Muscle of leg (tissue), 16 donors: ENCODE results near the gene CCDC195. TPM values are rescaled to one million over a fixed set of nuclear protein-coding genes. Genes with fewer than 3 reads are reported as not detected.
A peak's percentile ranks its signal among the peaks of the same experiment; 100 is the strongest.

Experiments
- DNase-seq: peaks from one replicate; pipeline ENCODE4 v3.0.0; 2013
- H3K27ac ChIP-seq: one replicate; pipeline ENCODE4 v1.5.1; 2013; ENCODE audit warnings: mild to moderate bottlenecking, low read length, control low read depth
- H3K27me3 ChIP-seq: one replicate; pipeline ENCODE4 v1.6.1; 2013; ENCODE audit warnings: low read length; ENCODE audit not compliant: control insufficient read depth, insufficient read depth
- H3K36me3 ChIP-seq: one replicate; pipeline ENCODE4 v1.6.1; 2013; ENCODE audit warnings: low read length; ENCODE audit not compliant: control insufficient read depth, insufficient read depth
- H3K4me1 ChIP-seq: one replicate; pipeline ENCODE4 v1.6.1; 2013; ENCODE audit warnings: low read length; ENCODE audit not compliant: control insufficient read depth, insufficient read depth
- H3K4me3 ChIP-seq: one replicate; pipeline ENCODE4 v1.5.1; 2013; ENCODE audit warnings: low read length, control low read depth
- H3K9me3 ChIP-seq: replicated peaks from 2 replicates; pipeline ENCODE4 v1.6.1; 2013; ENCODE audit warnings: low read depth, low read length; ENCODE audit not compliant: control insufficient read depth
- WGBS: methylation state at CpG from one replicate; pipeline ENCODE4 v1.1.5; 2013; ENCODE audit warnings: missing lambda C conversion rate; ENCODE audit not compliant: insufficient coverage; 5-methylcytosine and 5-hydroxymethylcytosine counted together
- long read RNA-seq, 11 donors: transcript quantifications; one replicate each; lab custom pipeline, GENCODE V29; 2026
- polyA plus RNA-seq, 8 donors: library from polyadenylated mRNA; unstranded; fragments of 120-200 nt; gene quantifications; one replicate each; pipeline versions ENCODE4 v1.2.1 to v1.2.3, GENCODE V29; 2013; ENCODE audit warnings: inconsistent platforms in 1 of 8, low replicate concordance in 1 of 8; ENCODE audit not compliant: insufficient read length in 8 of 8, insufficient read depth in 1 of 8
- total RNA-seq: library from RNA; stranded (reverse); fragments of 120-200 nt; gene quantifications from one replicate; pipeline ENCODE4 v1.2.4, GENCODE V29; 2013

CCDC195 gene, protein sequence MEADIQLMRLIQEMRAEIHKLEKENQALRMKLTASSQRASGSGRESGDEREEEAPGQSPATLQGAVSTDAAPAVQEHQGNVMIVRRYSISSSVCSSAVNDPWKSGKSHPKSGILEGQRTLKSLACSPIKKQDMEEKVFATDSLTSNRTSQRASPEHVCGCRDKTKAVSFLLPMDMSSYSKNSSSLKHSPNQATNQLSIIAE
- total RNA-seq: 0.40 TPM
- polyA plus RNA-seq: under 1 TPM in 3 of 8 donors, not detected in 5; 0.20 to 0.54 (median 0.23) TPM
- long read RNA-seq, donor 1: 0 reads
- long read RNA-seq, donor 2: 0 reads
- long read RNA-seq, donor 3: 0 reads
- long read RNA-seq, donor 4: 0 reads
- long read RNA-seq, donor 5: 0 reads
- long read RNA-seq, donor 6: 0 reads
- long read RNA-seq, donor 7: 0 reads
- long read RNA-seq, donor 8: 0 reads
- long read RNA-seq, donor 9: 0 reads
- long read RNA-seq, donor 10: 0 reads
- long read RNA-seq, donor 11: 0 reads

DNA sequence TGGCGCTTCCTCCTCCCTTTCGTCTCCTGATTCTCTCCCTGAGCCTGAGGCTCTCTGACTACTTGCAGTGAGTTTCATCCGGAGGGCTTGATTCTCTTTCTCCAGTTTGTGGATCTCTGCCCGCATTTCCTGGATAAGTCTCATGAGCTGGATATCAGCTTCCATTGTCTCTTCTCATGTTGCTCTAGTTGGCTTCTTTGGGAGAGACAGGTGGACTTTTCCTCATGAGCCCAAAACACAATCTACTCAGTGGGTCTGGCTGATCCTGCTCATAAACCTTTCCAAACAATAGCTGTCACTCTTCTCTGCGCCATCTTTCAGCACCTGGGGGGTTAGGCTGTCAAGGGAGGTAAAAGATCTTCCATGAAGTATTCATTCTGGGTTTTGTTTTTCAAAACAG, at the start of gene CCDC195:
CCDC195 (minus strand) TSS at position 165 of the 400 bp plus-strand sequence; CDS start at position 165, 0 bp downstream.
- H3K9me3 ChIP-seq: no peaks in the 10 kb centered on the region
- H3K27me3 ChIP-seq: no peaks in the 10 kb centered on the region
- H3K4me1 ChIP-seq: peaks cover 2% of the 10 kb centered on the region
- H3K36me3 ChIP-seq: no peaks in the 10 kb centered on the region
- H3K4me3 ChIP-seq: no peak within 1 kb of the TSS
- H3K27ac ChIP-seq: no peak within 1 kb of the TSS
- WGBS: 76% methylated on average over 4 of the region's 5 CpGs
- peak; percentile 7 for DNase-seq

DNA sequence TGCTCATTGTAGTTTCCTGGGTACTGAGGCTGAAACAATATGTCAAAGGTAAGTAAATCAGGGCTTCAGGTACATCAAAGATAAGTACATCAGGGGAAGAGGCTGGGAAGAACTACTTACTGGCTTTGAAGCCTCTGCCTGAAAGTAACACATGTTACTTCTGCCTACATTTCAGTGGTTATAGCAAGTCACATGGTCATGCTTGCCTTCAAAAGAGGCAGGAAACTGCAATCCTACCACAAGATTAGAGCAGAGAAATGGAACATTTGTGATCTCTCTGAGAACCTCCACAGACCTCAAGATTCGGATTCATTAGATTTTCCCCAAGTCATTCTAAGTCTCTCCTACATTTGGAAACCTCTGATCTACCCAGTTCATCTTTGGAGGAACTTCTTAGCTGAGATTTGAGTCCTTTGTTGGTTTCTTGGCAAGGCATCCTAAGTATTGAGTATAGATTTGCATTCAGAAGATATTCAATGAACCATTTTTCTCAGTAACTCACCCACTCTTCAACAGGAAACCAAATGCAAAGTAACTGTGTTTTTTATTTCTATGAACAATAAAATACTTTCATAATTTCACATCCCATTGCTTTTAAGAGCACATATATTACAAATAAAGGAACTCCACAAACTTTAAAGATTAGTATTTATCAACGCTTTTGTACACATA, 48.5 kb upstream of the CCDC195 start:
- no peaks in the 10 kb centered on the region for H3K4me1 ChIP-seq
- H3K27me3 ChIP-seq: no peaks in the 10 kb centered on the region
- no peak overlapping the region for H3K4me3 ChIP-seq
- no CpG with 5 or more reads among the region's 2 CpGs for WGBS
- DNase-seq: no peak
- peaks cover 31% of the 10 kb centered on the region for H3K36me3 ChIP-seq
- H3K9me3 ChIP-seq: no peaks in the 10 kb centered on the region
- no peak overlapping the region for H3K27ac ChIP-seq

DNA sequence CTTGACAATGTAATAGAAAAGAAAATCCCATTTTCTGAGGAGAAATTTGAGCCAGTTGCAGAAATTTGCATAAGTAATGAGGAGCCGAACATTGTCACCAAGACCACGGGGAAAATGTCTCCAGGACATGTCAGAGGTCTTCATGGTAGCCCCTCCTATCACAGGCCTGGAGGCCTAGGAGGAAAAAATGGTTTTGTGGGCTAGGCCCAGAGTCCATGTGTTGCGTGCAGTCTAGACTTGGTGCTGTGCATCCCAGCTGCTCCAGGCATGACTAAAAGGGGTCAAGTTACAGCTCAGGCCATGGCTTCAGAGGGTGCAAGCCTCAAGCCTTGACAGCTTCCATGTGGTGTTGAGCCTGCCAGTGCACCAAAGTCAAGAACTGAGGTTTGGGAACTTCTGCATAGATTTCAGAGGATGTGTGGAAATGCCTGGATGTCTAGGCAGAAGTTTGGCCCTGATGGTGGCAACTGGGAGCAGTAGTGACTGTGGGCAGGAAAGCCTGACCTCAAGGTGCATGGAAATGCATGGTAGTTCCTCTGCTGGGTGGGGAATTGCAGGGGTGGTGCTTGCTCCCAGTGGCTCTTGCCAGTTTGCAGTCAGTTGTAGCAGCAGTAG, 41.9 kb upstream of the CCDC195 start:
- Histone ChIP-seq H3K27ac (no peak overlapping the region), H3K36me3 (peaks cover 10% of the 10 kb centered on the region), H3K4me3 (no peak overlapping the region), H3K9me3 (peaks cover 9% of the 10 kb centered on the region), H3K27me3 (no peaks in the 10 kb centered on the region), H3K4me1 (no peaks in the 10 kb centered on the region)
- WGBS: 100% methylated on average over 1 of the region's 3 CpGs
- no peak for DNase-seq

DNA sequence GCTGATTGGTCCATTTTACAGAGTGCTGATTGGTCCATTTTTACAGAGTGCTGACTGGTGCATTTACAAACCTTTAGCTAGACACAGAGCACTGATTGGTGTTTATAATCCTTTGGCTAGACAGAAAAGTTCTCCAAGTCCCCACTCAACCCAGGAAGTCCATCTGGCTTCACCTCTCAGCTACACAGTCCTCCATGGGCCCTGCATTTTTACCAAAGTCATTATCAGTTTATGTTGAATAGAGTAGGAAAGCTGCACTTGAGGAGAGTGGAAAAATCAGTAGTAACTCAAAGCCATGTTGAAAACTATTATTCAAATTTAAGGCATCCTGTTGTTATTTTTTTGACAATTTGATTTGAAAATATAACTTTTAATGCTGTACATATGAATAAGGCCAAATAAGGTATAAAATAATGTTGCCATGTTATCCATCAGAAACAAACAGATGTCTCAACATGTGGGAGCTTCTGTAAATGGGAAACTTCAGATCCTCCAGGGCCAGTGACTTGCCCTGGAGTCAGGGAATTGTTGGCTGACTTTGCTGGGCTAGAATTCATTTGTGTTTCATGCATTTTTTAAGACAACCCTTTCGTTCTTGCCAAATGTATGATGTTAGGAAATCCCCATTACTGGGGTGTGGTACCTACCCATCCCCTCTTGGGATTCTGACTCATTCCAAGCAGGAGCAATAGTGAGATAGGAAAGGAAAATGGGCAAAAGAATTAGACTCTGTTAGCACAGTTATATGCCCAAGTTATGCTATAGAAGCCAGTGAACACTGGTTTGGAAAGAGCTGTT, 37.8 kb upstream of the CCDC195 start:
- Histone ChIP-seq H3K4me3 (no peak overlapping the region), H3K27me3 (no peaks in the 10 kb centered on the region), H3K36me3 (peaks cover 7% of the 10 kb centered on the region), H3K27ac (peak overlapping the region; percentile 25), H3K4me1 (no peaks in the 10 kb centered on the region), H3K9me3 (peaks cover 9% of the 10 kb centered on the region)
- no CpG with 5 or more reads among the region's 1 CpG for whole genome bisulfite sequencing
- peak; percentile 72 for DNase-seq

DNA sequence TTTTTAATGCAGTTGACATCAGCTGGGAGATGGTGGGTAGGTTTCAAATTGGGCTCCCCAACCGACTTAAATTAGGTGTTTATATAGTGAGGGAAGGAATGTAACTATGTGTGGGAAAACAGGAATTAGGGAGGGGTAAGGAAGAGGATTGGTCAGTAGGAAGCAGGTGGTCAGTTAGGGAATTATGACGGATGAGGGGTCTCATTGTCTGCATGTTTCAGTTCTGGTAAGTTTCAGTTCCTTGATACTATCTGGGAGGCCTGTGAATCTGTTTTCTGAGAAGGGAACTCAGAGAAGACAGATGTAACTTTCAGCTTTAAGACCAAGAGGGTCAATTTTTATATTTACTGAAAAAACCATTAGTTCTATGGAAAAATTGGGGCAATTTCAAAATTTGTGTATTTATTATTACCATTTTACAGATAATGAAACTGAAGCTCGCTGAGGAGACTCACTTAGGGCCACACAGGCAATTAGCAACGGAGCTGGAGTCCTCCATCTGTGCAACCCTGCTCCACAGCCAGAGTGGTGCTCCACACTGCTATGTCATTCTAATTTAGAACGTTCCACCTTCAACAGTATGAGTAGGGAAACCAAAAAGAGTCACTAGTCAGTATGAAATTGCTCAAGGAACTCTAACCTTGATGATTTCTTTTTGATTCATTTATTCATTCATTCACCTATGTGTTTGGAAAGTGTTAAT, 36.0 kb upstream of the CCDC195 start:
- Histone ChIP-seq H3K27ac (no peak overlapping the region), H3K9me3 (no peaks in the 10 kb centered on the region), H3K27me3 (no peaks in the 10 kb centered on the region), H3K36me3 (no peaks in the 10 kb centered on the region), H3K4me3 (no peak overlapping the region), H3K4me1 (no peaks in the 10 kb centered on the region)
- no peak for DNase-seq
- WGBS: 40% methylated on average over 1 of the region's 5 CpGs

DNA sequence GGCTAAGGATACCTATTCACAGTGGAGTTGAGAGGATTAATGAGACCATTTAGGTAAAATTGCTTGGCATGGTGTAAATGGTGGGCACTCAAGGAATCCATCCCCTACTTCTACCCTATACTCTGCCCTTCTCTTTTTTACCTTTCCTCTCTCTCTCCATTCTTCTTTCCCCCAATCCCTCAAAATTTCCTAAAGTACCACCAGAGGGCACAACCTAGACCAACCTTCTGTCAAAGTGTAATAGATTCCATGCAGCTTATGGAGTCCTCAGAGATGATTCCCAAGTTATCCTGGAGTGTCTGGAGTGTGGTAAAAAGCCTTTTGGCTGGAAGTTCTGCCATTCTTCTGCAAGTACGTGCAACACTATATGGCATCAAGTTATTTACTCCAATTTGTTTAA, 33.0 kb upstream of the CCDC195 start:
- no peak for DNase-seq
- no peak overlapping the region for H3K4me3 ChIP-seq
- WGBS: no CpG with 5 or more reads among the region's 1 CpG

DNA sequence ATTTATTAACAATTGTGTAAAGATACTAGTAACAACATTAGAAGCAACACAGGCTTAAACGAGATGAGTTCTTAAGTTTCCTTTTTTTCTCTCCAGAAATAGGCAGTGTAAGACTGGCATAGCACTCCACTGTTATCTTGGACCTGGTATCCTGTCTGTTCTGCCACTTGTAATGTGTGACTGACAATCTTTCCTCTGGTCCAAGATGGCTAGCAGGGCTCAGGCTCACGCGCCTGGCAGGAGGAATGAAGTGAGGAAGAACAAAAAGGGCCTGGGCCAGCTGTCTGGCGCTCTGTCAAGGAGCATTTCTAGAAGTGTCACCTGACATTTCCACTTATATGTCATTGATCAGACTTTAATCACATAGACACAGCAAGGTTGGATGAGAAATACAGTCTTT, 31.6 kb upstream of the CCDC195 start:
- Histone ChIP-seq H3K9me3 (no peaks in the 10 kb centered on the region), H3K27ac (no peak overlapping the region), H3K36me3 (no peaks in the 10 kb centered on the region), H3K27me3 (no peaks in the 10 kb centered on the region), H3K4me1 (no peaks in the 10 kb centered on the region), H3K4me3 (no peak overlapping the region)
- DNase-seq: no peak
- WGBS: no CpG with 5 or more reads among the region's 4 CpGs

More for the DNA sequence above, 33.0 kb upstream of the CCDC195 start:
- H3K9me3 ChIP-seq: no peaks in the 10 kb centered on the region
- H3K4me1 ChIP-seq: no peaks in the 10 kb centered on the region
- H3K27ac ChIP-seq: no peak overlapping the region
- H3K27me3 ChIP-seq: no peaks in the 10 kb centered on the region
- H3K36me3 ChIP-seq: no peaks in the 10 kb centered on the region

DNA sequence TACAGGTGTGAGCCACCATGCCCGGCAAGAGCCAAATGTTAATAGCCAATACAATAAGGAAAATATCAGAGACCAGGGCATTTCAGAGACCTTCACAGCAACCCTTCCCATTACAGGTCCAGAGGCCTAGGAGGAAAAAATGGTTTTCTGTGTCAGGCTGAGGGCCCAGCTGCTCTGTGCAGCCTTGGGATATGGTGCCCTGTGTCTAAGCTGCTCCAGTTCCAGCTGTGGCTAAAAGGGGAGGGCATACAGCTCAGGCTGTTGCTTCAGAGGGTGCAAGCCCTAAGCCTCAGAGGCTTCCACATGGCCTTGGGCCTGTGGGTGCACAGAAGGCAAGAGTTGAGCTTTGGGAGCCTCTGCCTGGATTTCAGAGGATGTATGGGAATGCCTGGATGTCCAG, 20.1 kb upstream of the CCDC195 start:
- no CpG with 5 or more reads among the region's 1 CpG for WGBS
- no peak for DNase-seq
- no peaks in the 10 kb centered on the region for H3K27me3 ChIP-seq
- peaks cover 7% of the 10 kb centered on the region for H3K9me3 ChIP-seq
- H3K4me1 ChIP-seq: no peaks in the 10 kb centered on the region
- H3K27ac ChIP-seq: no peak overlapping the region
- no peak overlapping the region for H3K4me3 ChIP-seq
- H3K36me3 ChIP-seq: no peaks in the 10 kb centered on the region

DNA sequence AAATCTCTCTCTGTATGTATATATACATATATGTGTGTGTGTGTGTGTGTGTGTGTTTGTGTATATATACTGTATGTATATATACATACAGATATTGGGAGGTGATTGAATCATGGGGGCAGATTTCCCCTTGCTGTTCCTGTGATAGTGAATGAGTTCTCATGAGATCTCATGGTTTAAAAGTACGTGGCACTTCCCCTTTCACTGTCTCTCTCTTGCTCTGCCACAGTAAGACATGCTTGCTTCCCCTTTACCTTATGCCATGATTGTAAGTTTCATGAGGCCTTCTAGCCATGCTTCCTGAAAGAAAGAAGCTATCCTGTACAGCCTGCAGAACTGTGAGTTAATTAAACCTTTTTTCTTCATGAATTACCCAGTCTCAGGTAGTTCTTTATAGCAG, 18.8 kb upstream of the CCDC195 start:
- no peak overlapping the region for H3K4me3 ChIP-seq
- peaks cover 7% of the 10 kb centered on the region for H3K9me3 ChIP-seq
- H3K27me3 ChIP-seq: no peaks in the 10 kb centered on the region
- DNase-seq: no peak
- WGBS: no CpG with 5 or more reads among the region's 1 CpG
- no peaks in the 10 kb centered on the region for H3K4me1 ChIP-seq
- H3K36me3 ChIP-seq: no peaks in the 10 kb centered on the region
- H3K27ac ChIP-seq: no peak overlapping the region
